Inflammatory macrophage treated with lipopolysaccharide for 1 hour (primary cell): ENCODE results near the gene GLA.

Experiments used
- DNase-seq, 2 donors: peaks; one replicate each; pipeline ENCODE4 v3.0.0-alpha.2; 2020 to 2022

GLA gene

GRCh38 chrX:101407748-101408531 lies at the start of gene GLA, which contains the start of gene HNRNPH2:
TSS of gene GLA (minus strand) at chrX:101407925. CDS start at chrX:101407903, 22 bp downstream.
TSS of gene HNRNPH2 (plus strand) at chrX:101408222. CDS start at chrX:101411989, 3,767 bp downstream.
- DNase-seq = peak; percentile 92 to 96

GRCh38 chrX:101452056-101452455 lies 44.3 kb upstream of the GLA start:
- peak; percentile 16 to 45 for DNase-seq

GRCh38 chrX:101450961-101451360 lies 43.2 kb upstream of the GLA start:
- peak; percentile 27 to 35 for DNase-seq

- DNase-seq = no peak
Measured at GRCh38 chrX:101450085-101450484, 42.4 kb upstream of the GLA start.

GRCh38 chrX:101449279-101449678 lies 41.6 kb upstream of the GLA start:
- no peak for DNase-seq

GRCh38 chrX:101442085-101442484 lies 34.4 kb upstream of the GLA start:
- peak in 1 of 2 donors; percentile 70 for DNase-seq

GRCh38 chrX:101430457-101431078 lies 22.8 kb upstream of the GLA start:
- no peak for DNase-seq

GRCh38 chrX:101429934-101430333 lies 22.2 kb upstream of the GLA start:
- DNase-seq = no peak

- DNase-seq = no peak
Measured at GRCh38 chrX:101427954-101428353, 20.2 kb upstream of the GLA start.

- DNase-seq = no peak
Measured at GRCh38 chrX:101419489-101419888, 11.8 kb upstream of the GLA start.

GRCh38 chrX:101417981-101418841 lies 10.5 kb upstream of the GLA start:
- DNase-seq = peak; percentile 40 to 48

GRCh38 chrX:101417190-101417589 lies 9.5 kb upstream of the GLA start:
- DNase-seq = no peak

- DNase-seq = no peak
Measured at GRCh38 chrX:101416691-101417090, 9.0 kb upstream of the GLA start.

- DNase-seq = peak; percentile 50 to 69
Measured at GRCh38 chrX:101415180-101416145, 7.7 kb upstream of the GLA start.

- DNase-seq = peak in 1 of 2 donors; percentile 10
Measured at GRCh38 chrX:101411984-101412383, 4.3 kb upstream of the GLA start.

GRCh38 chrX:101410461-101410860 lies 2.7 kb upstream of the GLA start:
- DNase-seq = no peak

GRCh38 chrX:101409043-101409442 lies 1.3 kb upstream of the GLA start:
- DNase-seq = no peak

GRCh38 chrX:101408532-101408841 lies 762 bp upstream of the GLA start:
- DNase-seq = no peak

- peak; percentile 25 to 32 for DNase-seq
Measured at GRCh38 chrX:101407167-101407747, 468 bp downstream of the GLA start.

- no peak for DNase-seq
Measured at GRCh38 chrX:101399825-101400224, 7.9 kb downstream of the GLA start.

- no peak for DNase-seq
Measured at GRCh38 chrX:101398694-101399093, 9.0 kb downstream of the GLA start.

- DNase-seq = no peak
Measured at GRCh38 chrX:101397779-101398178, 9.9 kb downstream of the GLA start.
